ENCODE measurements around the gene KNTC1.

GRCh38 chr12:122558745-122559641 is 31.9 kb downstream of the KNTC1 start:
- no peak for TF ChIP-seq POLR2AphosphoS5 (IDR thresholded peaks at IDR 0.05)
- TF ChIP-seq, protein P1, sequence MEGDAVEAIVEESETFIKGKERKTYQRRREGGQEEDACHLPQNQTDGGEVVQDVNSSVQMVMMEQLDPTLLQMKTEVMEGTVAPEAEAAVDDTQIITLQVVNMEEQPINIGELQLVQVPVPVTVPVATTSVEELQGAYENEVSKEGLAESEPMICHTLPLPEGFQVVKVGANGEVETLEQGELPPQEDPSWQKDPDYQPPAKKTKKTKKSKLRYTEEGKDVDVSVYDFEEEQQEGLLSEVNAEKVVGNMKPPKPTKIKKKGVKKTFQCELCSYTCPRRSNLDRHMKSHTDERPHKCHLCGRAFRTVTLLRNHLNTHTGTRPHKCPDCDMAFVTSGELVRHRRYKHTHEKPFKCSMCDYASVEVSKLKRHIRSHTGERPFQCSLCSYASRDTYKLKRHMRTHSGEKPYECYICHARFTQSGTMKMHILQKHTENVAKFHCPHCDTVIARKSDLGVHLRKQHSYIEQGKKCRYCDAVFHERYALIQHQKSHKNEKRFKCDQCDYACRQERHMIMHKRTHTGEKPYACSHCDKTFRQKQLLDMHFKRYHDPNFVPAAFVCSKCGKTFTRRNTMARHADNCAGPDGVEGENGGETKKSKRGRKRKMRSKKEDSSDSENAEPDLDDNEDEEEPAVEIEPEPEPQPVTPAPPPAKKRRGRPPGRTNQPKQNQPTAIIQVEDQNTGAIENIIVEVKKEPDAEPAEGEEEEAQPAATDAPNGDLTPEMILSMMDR (IDR thresholded peaks at IDR 0.05 in 8 of 11, conservative IDR thresholded peaks at IDR 0.05 in 3 of 11), result no peak
